GM12878 (cell line): ENCODE data around the gene NLRP9. TPM values are rescaled to one million over a fixed set of nuclear protein-coding genes. Genes with fewer than 3 reads are reported as not detected.
A peak's percentile ranks its signal among the peaks of the same experiment; 100 is the strongest.

Experiments
- ATAC-seq: fragments of 200-7000 bp; cut with Tn5 transposase; 3 replicates; pipeline ENCODE4 v1.9.1; 2020; ENCODE audit warnings: mild to moderate bottlenecking, moderate library complexity
- BruUV-seq: library from RNA; stranded (reverse); fragments of 400-500 nt; replicated peaks from 2 replicates; lab custom pipeline; 2021; lab: Mats Ljungman, UMichigan
- CTCF ChIA-PET: fragments of 300-600 bp; sonication (Branson Sonifier 250); formaldehyde crosslinking; extraction: SDS; loops from one replicate; lab custom pipeline; 2021; ENCODE audit warnings: inconsistent platforms; lab: Yijun Ruan, JAX
- POLR2A ChIA-PET: fragments of 350-600 bp; formaldehyde crosslinking; extraction: SDS; loops from one replicate; lab custom pipeline; 2021; ENCODE audit warnings: inconsistent platforms; lab: Charles Lee
- RAD21 ChIA-PET: fragments of 300-600 bp; sonication (Branson Sonifier 250); formaldehyde crosslinking; loops from one replicate; lab custom pipeline; 2023; ENCODE audit warnings: antibody characterized with exemption; ENCODE audit not compliant: unreplicated experiment; lab: Charles Lee
- SMC1A ChIA-PET: fragments of 300-600 bp; sonication (Branson Sonifier 250); formaldehyde crosslinking; loops from one replicate; lab custom pipeline; 2023; ENCODE audit not compliant: unreplicated experiment, uncharacterized antibody; lab: Charles Lee
- DNase-seq: peaks from one replicate; pipeline ENCODE4 v3.0.0-alpha.2; 2011; ENCODE audit warnings: low read depth, low spot score
- FAIRE-seq: peaks from 3 replicates; lab custom pipeline; 2011; peaks lifted over from hg19 to GRCh38; lab: Jason Lieb, UNC
- H2AFZ ChIP-seq: 2 replicates; pipeline ENCODE4 v1.6.0; 2011; ENCODE audit warnings: low read depth, low read length, control low read depth; ENCODE audit not compliant: control insufficient read depth
- H3K27ac ChIP-seq: 2 replicates; pipeline ENCODE4 v1.5.1; 2011; ENCODE audit warnings: control low read depth; ENCODE audit not compliant: control insufficient read depth, insufficient read depth
- H3K27me3 ChIP-seq, 2 experiments: replicated peaks in 1 of 2; 2 replicates each; pipeline versions ENCODE4 v1.6.0 to v1.6.1; 2011; ENCODE audit warnings: low read length in 1 of 2; ENCODE audit not compliant: control insufficient read depth in 2 of 2, insufficient read depth in 2 of 2
- H3K36me3 ChIP-seq, 2 experiments: 2 replicates each; pipeline ENCODE4 v1.5.1; 2011; ENCODE audit warnings: low read length in 1 of 2; ENCODE audit not compliant: control insufficient read depth in 2 of 2, insufficient read depth in 2 of 2
- H3K4me1 ChIP-seq: 2 replicates; pipeline ENCODE4 v1.6.1; 2011; ENCODE audit warnings: mild to moderate bottlenecking, low read length, moderate library complexity, mixed read lengths; ENCODE audit not compliant: control insufficient read depth, insufficient read depth
- H3K4me2 ChIP-seq: 2 replicates; pipeline ENCODE4 v1.6.0; 2011; ENCODE audit warnings: control low read depth; ENCODE audit not compliant: control insufficient read depth, insufficient read depth
- H3K4me3 ChIP-seq: fragments of 200-600 bp; sonication (generic); 2 replicates; pipeline ENCODE4 v1.5.1; 2016
- H3K79me2 ChIP-seq: 2 replicates; pipeline ENCODE4 v1.6.0; 2011; ENCODE audit warnings: low read length; ENCODE audit not compliant: control insufficient read depth, insufficient read depth
- H3K9ac ChIP-seq: 2 replicates; pipeline ENCODE4 v1.8.0; 2011; ENCODE audit warnings: low read length, control low read depth, mixed read lengths; ENCODE audit not compliant: control insufficient read depth, insufficient read depth
- H3K9me3 ChIP-seq: replicated peaks from 3 replicates; pipeline ENCODE4 v1.5.1; 2011; ENCODE audit warnings: mild to moderate bottlenecking, low read length; ENCODE audit not compliant: control insufficient read depth, insufficient read depth
- H4K20me1 ChIP-seq: 2 replicates; pipeline ENCODE4 v1.6.0; 2011; ENCODE audit not compliant: control insufficient read depth, insufficient read depth
- BACH1 ChIP-seq: fragments of 450-650 bp; IDR thresholded peaks from 2 replicates; pipeline ENCODE4 v1.6.1; 2017; ENCODE audit warnings: mild to moderate bottlenecking, borderline replicate concordance
- IRF4 ChIP-seq: IDR thresholded peaks from 2 replicates; pipeline ENCODE4 v1.6.1; 2011; ENCODE audit warnings: low read depth, low read length
- POLR2A ChIP-seq: IDR thresholded peaks from 2 replicates; pipeline ENCODE4 v1.6.1; 2011; ENCODE audit warnings: low read depth, mild to moderate bottlenecking, low read length
- RELA ChIP-seq: fragments of 450-650 bp; IDR thresholded peaks from 2 replicates; pipeline ENCODE4 v1.8.0; 2014; ENCODE audit warnings: borderline replicate concordance; ENCODE audit not compliant: partially characterized antibody
- SMC3 ChIP-seq: IDR thresholded peaks from 2 replicates; pipeline ENCODE4 v1.6.1; 2011; ENCODE audit warnings: low read length, improper control_type of control experiment, borderline replicate concordance
- ZNF207 ChIP-seq: fragments of 450-650 bp; IDR thresholded peaks from 2 replicates; pipeline ENCODE4 v1.6.1; 2014; ENCODE audit warnings: antibody characterized with exemption, mild to moderate bottlenecking, borderline replicate concordance
- ZNF217 ChIP-seq: fragments of 450-650 bp; IDR thresholded peaks from 2 replicates; pipeline ENCODE4 v1.6.1; 2017; ENCODE audit warnings: antibody characterized with exemption, mild to moderate bottlenecking
- WGBS: methylation state at CpG from one replicate; pipeline ENCODE4 v1.1.6; 2016; ENCODE audit warnings: low lambda C conversion rate; ENCODE audit not compliant: insufficient replicate concordance, insufficient coverage; ENCODE audit errors: missing lambda C conversion rate; 5-methylcytosine and 5-hydroxymethylcytosine counted together
- in situ Hi-C: fragments of 300-500 bp; cut with MboI; formaldehyde crosslinking; loops from 9 replicates; pipeline ENCODE4 v1.14.3; 2018; ENCODE audit warnings: mixed read lengths
- intact Hi-C: fragments of 100-400 bp; cut with micrococcal nuclease; formaldehyde crosslinking; loops from one replicate; pipeline ENCODE4 v1.14.2; 2022; ENCODE audit not compliant: unreplicated experiment
- polyA plus RNA-seq, 11 experiments: library from polyadenylated mRNA; depleted of rRNA in 4 of 11; unstranded in 6 of 11; stranded (reverse) in 5 of 11; fragments of >200 nt; fragmentation: Nextera tagmentation in 4 of 11; fragmentation: Illumina TruSeq in 1 of 11; extraction: Ambion mirVana in 4 of 11; extraction: Trizol in 1 of 11; gene quantifications; 1 replicate in 1 of 11; 2 replicates in 10 of 11; pipeline versions ENCODE4 v1.2.1 to v1.2.3, GENCODE V29; 2011 to 2016; ENCODE audit warnings: inconsistent platforms in 2 of 11, missing spikeins in 2 of 11, low read depth in 1 of 11
- total RNA-seq, 4 experiments: library from RNA; depleted of rRNA in 3 of 4; stranded (reverse); fragments of >200 nt in 3 of 4; fragmentation: Illumina TruSeq in 1 of 4; extraction: Trizol in 1 of 4; gene quantifications; 2 replicates each; pipeline versions ENCODE4 v1.2.1 to v1.2.3, GENCODE V29; 2013 to 2021

Gene NLRP9
- total and polyA plus RNA-seq, 10 of the 15 experiments (the other 5 are each of a cell fraction or from before 2014, with no cell fraction given), result not detected

DNA sequence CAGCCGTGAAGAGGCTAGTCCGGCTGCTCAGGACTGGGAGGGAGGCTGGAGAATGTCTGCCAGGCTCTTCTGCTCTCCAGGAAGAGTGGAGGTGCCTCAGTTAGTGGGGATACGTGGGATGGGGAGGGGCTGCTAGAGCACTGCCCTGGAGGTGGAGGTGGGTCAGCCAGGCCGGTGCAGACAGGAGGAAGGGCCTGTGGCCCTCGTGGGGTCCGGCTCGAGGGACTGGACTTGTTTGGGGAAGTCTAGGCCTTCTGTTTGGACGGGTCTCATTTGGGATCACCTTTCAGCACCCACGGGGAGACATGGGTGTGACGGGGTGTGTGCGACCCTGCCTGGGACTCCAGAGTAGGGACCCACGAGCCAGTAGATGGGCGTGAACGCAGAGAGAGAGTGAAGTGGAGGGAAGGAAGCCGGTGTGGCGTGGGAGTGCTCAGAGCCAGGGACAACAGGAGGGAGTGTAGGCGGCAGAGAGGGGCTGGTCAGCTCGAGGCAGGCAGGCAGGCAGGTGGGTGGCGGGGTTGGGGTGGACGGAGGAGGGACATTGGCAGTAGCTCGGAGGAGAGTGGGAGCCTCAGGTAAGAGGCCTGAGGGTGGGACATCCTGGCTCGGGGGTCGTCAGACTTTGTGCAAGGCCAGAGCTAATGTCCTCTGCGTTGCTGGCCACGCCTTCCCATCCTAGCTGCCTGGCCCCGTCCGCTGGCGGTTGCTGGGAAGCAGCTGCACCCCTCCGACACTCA is 51.7 kb downstream of the NLRP9 start:
- Histone ChIP-seq H3K27ac (no peak overlapping the region), H4K20me1 (peaks cover 12% of the 10 kb centered on the region), H2AFZ (no peak overlapping the region), H3K27me3 (no peaks in the 10 kb centered on the region), H3K4me1 (no peaks in the 10 kb centered on the region), H3K9ac (no peak overlapping the region)
- ChIA-PET RAD21 (no interaction called here), POLR2A (no interaction called here), SMC1A (no interaction called here)
- in situ Hi-C loops (no loop called here), intact Hi-C loops (no loop called here)
- no TSS peak for BruUV-seq
- FAIRE-seq, result no peak
- TF ChIP-seq RELA (no peak), ZNF207 (no peak), BACH1 (no peak), POLR2A (peak; percentile 8; the same call in 1 of the 2 replicates), IRF4 (no peak)
- TF ChIP-seq, all 136 proteins: peak for 1
- ATAC-seq (no peak), DNase-seq (no peak)
- H3K4me2 ChIP-seq, result no peak overlapping the region
- H3K79me2 ChIP-seq, result peaks cover 8% of the 10 kb centered on the region
- H3K4me3 ChIP-seq, result no peak overlapping the region
- 84% methylated on average over 24 of the region's 29 CpGs for WGBS
- peaks cover 20 to 36% of the 10 kb centered on the region in 2 experiments for H3K36me3 ChIP-seq
- H3K9me3 ChIP-seq, result no peaks in the 10 kb centered on the region
- CTCF ChIA-PET, result no interaction called here

- H3K79me2 ChIP-seq, result peaks cover 12% of the 10 kb centered on the region
- intact Hi-C loops, result no loop called here
- in situ Hi-C loops, result no loop called here
- no peak overlapping the region for H3K4me2 ChIP-seq
- POLR2A ChIA-PET, result no interaction called here
- no peak overlapping the region for H3K4me3 ChIP-seq
- H3K27me3 ChIP-seq, result no peaks in the 10 kb centered on the region
- peaks cover 20 to 32% of the 10 kb centered on the region in 2 experiments for H3K36me3 ChIP-seq
- no peaks in the 10 kb centered on the region for H3K9me3 ChIP-seq
- peaks cover 12% of the 10 kb centered on the region for H4K20me1 ChIP-seq
- BruUV-seq, result no TSS peak
- SMC1A ChIA-PET, result no interaction called here
- H2AFZ ChIP-seq, result no peak overlapping the region
- RAD21 ChIA-PET, result no interaction called here
- no peak overlapping the region for H3K9ac ChIP-seq
- TF ChIP-seq SMC3 (no peak), ZNF217 (no peak)
- FAIRE-seq (no peak), ATAC-seq (no peak), DNase-seq (no peak)
- 0 out of 2 replicates have a peak, but pooled peaks cover 3% of the 10 kb centered on the region for H3K4me1 ChIP-seq
- CTCF ChIA-PET, result no interaction called here
- no peak overlapping the region for H3K27ac ChIP-seq
- WGBS, result 85% methylated on average over 6 of the region's 6 CpGs
Measured at GRCh38 chr19:55685776-55686175, 52.4 kb downstream of the NLRP9 start.
